Bronchial epithelial cell (primary cell): Measurements from ENCODE around the gene SCUBE1. TPM values are rescaled to one million over a fixed set of nuclear protein-coding genes. Genes with fewer than 3 reads are reported as not detected.

Source experiments
- DNase-seq: peaks from one replicate; pipeline ENCODE4 v3.0.0-alpha.2; 2010; ENCODE audit warnings: low read depth
- FAIRE-seq: peaks from 2 replicates; lab custom pipeline; 2011; peaks lifted over from hg19 to GRCh38; lab: Jason Lieb, UNC
- H3K27me3 ChIP-seq: 2 replicates; pipeline ENCODE4 v1.5.1; 2011; ENCODE audit warnings: low read length; ENCODE audit not compliant: control insufficient read depth, insufficient read depth
- H3K36me3 ChIP-seq: 2 replicates; pipeline ENCODE4 v1.5.1; 2011; ENCODE audit warnings: low read length; ENCODE audit not compliant: control insufficient read depth, insufficient read depth
- H3K4me3 ChIP-seq: 2 replicates; pipeline ENCODE4 v1.5.1; 2011; ENCODE audit warnings: mild to moderate bottlenecking, low read depth, low read length, control low read depth
- total RNA-seq: library from RNA; depleted of rRNA; stranded (reverse); fragments of >200 nt; gene quantifications from 2 replicates; pipeline ENCODE4 v1.2.1, GENCODE V29; 2014
- TF ChIP-seq, protein P1 (sequence below): IDR thresholded peaks from 2 replicates; pipeline ENCODE4 v1.5.1; 2011; ENCODE audit warnings: mild to moderate bottlenecking, moderate library complexity, low read length, control low read depth, inconsistent platforms; ENCODE audit not compliant: insufficient read depth, severe bottlenecking

SCUBE1 gene
- total RNA-seq, 1 donor from 2014 or later, result under 0.01 TPM

DNA sequence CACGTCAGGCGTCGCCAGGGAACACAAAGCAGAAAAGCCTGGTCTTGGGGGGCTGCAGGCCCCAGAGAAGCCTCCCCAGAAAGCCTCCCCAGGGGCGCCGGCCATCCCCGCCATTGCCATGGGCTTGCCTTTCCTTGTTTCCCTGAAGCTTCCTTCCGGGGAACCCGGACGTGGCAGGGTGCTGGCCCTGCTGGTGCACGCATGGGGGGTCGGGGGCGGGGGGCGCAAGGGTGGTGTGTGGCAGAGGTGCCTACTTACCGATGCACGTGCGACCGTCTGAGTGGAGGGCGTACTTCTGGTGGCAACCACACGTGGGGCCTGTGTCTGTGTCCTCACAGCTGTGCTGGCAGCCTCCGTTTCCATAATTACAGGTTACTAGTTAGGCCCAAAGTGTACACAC, 85.2 kb downstream of the SCUBE1 start:
- TF ChIP-seq, protein P1, sequence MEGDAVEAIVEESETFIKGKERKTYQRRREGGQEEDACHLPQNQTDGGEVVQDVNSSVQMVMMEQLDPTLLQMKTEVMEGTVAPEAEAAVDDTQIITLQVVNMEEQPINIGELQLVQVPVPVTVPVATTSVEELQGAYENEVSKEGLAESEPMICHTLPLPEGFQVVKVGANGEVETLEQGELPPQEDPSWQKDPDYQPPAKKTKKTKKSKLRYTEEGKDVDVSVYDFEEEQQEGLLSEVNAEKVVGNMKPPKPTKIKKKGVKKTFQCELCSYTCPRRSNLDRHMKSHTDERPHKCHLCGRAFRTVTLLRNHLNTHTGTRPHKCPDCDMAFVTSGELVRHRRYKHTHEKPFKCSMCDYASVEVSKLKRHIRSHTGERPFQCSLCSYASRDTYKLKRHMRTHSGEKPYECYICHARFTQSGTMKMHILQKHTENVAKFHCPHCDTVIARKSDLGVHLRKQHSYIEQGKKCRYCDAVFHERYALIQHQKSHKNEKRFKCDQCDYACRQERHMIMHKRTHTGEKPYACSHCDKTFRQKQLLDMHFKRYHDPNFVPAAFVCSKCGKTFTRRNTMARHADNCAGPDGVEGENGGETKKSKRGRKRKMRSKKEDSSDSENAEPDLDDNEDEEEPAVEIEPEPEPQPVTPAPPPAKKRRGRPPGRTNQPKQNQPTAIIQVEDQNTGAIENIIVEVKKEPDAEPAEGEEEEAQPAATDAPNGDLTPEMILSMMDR, result no peak
- Histone ChIP-seq H3K27me3 (peaks cover 11% of the 10 kb centered on the region), H3K36me3 (no peaks in the 10 kb centered on the region), H3K4me3 (no peak overlapping the region)
- no peak for FAIRE-seq
- DNase-seq, result no peak

DNA sequence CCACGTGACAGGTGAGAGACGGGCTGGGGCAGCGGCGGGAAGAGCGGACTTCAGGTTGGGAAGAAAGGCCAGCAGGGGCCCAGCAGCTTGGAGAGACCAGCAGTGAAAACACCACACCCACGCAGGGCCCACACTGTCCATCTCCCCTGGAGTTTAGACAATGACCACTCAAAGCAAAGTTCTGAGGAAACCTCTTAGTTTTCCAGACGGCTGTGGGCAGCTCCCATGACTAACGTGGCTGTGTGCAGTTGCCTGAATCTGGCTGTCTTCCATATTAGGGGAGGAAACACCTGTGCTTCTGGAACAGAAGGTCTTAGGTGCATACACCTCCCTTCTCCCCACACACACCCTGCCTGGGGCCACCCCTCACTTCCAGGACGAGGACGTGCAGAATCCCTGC, 85.6 kb downstream of the SCUBE1 start:
- Histone ChIP-seq H3K36me3 (no peaks in the 10 kb centered on the region), H3K27me3 (peaks cover 12% of the 10 kb centered on the region), H3K4me3 (no peak overlapping the region)
- TF ChIP-seq, protein P1, result no peak
- FAIRE-seq (no peak), DNase-seq (peak; percentile 9)

DNA sequence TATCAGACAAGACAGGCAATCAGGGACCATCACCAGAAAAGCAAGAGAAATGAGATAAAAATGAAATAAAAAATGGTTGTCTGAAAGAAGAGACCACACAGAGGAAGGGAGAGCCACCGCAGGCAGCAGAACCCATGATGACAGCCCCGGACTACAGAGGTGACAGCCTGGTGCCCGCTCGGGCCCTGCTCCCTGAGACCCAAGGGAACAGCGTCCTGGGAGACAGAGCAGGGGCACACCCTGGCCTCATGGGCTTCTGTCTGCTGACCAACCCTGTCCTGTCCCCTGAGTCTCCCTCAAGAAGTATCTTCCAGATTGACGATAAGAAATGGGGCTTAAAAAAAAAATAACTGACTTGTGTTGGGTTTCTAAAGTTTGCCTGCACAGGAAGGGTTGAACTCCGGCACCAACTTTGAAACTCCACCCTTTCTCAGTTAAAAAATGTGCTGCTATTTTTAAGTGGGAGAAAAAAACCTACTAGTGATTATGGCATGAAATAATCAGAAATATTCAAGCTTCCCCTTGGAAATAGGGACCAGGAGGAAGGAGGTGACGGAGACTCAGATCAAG, 86.1 kb downstream of the SCUBE1 start:
- TF ChIP-seq, protein P1, result no peak
- FAIRE-seq (no peak), DNase-seq (no peak)
- H3K4me3 ChIP-seq, result no peak overlapping the region
- no peaks in the 10 kb centered on the region for H3K36me3 ChIP-seq
- H3K27me3 ChIP-seq, result peaks cover 15% of the 10 kb centered on the region

DNA sequence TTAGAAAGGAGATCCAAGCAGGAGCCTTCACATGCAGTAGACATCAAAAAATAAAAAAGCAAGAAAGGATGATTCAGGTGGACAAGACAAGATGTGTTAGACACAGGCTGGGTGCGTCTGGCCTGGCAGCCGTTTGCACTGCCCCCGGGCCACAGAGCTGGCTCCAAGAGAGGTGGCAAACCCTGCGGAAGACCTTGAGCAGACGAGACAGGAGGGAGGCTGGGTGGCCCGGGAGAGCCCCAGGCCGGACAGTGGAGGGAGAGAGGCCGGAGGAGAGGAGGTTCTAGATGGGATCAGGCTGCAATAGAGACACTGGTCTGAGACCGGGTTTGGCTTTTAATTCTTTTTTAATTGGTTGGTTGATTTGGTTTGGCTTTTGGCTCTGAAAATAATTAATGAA, 86.6 kb downstream of the SCUBE1 start:
- peaks cover 15% of the 10 kb centered on the region for H3K27me3 ChIP-seq

DNA sequence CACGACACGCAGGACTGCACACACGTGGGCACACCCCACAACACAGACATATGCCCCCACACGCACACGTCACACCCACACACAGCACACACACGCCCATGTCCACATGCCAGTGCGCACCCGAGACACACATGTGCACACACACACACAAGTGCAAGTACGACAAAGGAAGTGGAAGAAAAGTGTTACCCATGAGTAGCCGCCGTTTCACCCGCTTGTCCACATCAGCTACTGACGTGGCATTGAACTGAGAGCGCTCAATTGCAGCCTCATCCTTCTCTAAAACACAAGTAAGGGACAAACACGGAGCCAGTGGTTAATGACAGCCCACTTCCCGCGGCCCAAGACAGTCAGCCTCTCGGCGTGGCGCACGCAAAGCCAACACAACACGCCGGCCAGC, 87.9 kb downstream of the SCUBE1 start:
- DNase-seq, result no peak
- FAIRE-seq, result no peak
- TF ChIP-seq, protein P1, result no peak

More for the DNA sequence above, 86.6 kb downstream of the SCUBE1 start:
- DNase-seq (no peak), FAIRE-seq (no peak)
- Histone ChIP-seq H3K4me3 (no peak overlapping the region), H3K36me3 (no peaks in the 10 kb centered on the region)
- TF ChIP-seq, protein P1, result no peak

DNA sequence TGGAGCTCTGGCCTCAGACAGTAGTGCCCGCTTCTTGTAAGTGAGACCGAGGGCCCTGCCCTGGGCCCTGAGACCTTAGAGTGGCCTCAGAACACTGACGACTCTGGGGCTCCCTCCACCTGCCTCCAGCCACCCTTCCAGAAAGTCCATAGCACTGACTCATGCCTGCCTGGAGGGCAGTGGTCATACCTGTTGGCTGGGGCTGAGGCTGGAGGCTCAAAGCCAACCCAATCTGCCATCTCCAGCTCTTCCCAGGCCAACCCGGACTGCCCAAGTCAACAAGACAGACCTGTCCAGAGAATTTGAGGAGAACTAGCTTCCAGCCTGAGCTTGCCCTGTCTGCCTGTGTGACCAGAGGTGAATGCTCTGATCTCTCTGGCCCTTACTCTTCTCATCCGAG, 89.3 kb downstream of the SCUBE1 start:
- DNase-seq (no peak), FAIRE-seq (no peak)
- no peaks in the 10 kb centered on the region for H3K36me3 ChIP-seq
- peaks cover 10% of the 10 kb centered on the region for H3K27me3 ChIP-seq
- TF ChIP-seq, protein P1, result no peak
- no peak overlapping the region for H3K4me3 ChIP-seq

More for the DNA sequence above, 87.9 kb downstream of the SCUBE1 start:
- Histone ChIP-seq H3K4me3 (no peak overlapping the region), H3K36me3 (no peaks in the 10 kb centered on the region), H3K27me3 (peaks cover 15% of the 10 kb centered on the region)
